Measurements from ENCODE around the gene LANCL3.
A peak's percentile ranks its signal among the peaks of the same experiment; 100 is the strongest.
"Not testable (repeated sequence)": the region's sequence is repeated elsewhere in the genome, so short reads cannot be mapped to it uniquely, and the experiment has no call there.

Gene LANCL3

DNA sequence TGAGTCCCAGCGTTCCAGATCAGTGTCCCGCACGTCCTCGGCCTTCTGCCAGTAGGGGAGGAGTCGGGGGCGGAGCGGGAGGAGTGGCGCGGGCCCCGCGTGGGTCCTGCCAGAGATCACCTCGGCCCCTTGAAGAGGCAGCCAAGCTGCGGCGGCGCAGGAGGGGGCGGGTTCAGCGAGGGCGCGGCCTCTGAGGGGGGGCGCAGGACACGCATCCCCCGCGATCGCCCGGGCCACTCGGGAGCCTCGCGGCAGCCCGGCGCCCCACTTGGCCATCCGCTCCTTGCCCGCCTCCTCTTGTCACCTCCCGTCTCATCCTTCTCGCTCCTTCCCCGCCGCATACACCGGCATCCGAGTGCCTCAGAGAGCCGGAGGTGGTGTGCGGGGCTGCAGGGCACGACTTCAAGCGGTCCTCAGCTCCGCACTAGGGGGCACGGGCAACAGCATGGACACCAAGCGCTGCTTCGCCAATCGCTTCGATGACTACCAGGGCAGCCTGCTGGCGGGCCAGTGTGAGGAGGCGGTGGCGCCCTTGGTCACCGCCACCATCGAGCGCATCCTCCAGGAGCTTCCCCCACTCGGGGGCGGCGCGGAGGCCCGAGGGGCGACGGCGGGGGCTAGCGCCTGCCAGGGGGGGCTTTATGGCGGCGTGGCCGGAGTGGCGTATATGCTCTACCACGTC lies at the start of gene LANCL3:
Gene LANCL3, plus strand, starts transcription at position 236 of the 682 bp plus-strand sequence. Its CDS starts 210 bp downstream, at position 446.
- H3K4me1 ChIP-seq (ENCODE audit: insufficient read depth, low read length, poor library complexity, severe bottlenecking); H4K20me1 ChIP-seq (ENCODE audit: insufficient read depth, low read length, poor library complexity, severe bottlenecking); H3K36me3 ChIP-seq (ENCODE audit: insufficient read depth, low read length); H3K79me2 ChIP-seq (ENCODE audit: insufficient read depth, low read length); H3F3A ChIP-seq (ENCODE audit: low read depth); H3K9me3 ChIP-seq (ENCODE audit: insufficient read depth, low read depth, low read length); H3K9me2 ChIP-seq (replicated peaks; ENCODE audit: low read depth, low read length); H3K27me3 ChIP-seq (ENCODE audit: insufficient read depth, low read length, poor library complexity, severe bottlenecking): not testable (repeated sequence)
- peak within 1 kb of the TSS; percentile 70 for H3K9ac ChIP-seq (ENCODE audit: low read depth, low read length, poor library complexity, severe bottlenecking)
- H3K4me2 ChIP-seq (ENCODE audit: low read depth, low read length, poor library complexity, severe bottlenecking): peak within 1 kb of the TSS; percentile 75
- H2AFZ ChIP-seq (ENCODE audit: low read length): peak within 1 kb of the TSS; percentile 88
- peak within 1 kb of the TSS; percentile 72 for H3K4me3 ChIP-seq (ENCODE audit: low read length, poor library complexity, severe bottlenecking)

DNA sequence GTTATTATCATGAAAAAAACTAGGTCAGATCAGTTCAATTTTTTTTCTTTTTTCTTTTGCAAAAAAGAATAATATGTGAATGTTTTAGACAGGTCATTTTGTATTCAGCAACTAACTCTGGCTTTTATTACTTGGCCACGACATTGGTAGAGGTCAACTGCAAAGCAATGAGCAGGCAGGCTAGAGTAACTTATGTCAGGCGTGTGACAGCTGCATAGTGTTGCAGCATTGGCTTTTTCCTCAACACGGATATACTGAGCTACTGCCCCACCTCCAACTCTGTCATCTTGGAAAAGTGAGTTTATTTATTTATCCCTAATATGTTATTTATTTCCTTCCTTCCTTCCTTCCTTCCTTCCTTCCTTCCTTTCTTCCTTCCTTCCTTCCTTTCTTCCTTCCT lies 47.8 kb upstream of the LANCL3 start:
- H3F3A ChIP-seq (ENCODE audit: low read depth); H3K27me3 ChIP-seq (ENCODE audit: insufficient read depth, low read length, poor library complexity, severe bottlenecking); H3K9me3 ChIP-seq (ENCODE audit: insufficient read depth, low read depth, low read length); H3K4me2 ChIP-seq (ENCODE audit: low read depth, low read length, poor library complexity, severe bottlenecking); H3K79me2 ChIP-seq (ENCODE audit: insufficient read depth, low read length); H3K9ac ChIP-seq (ENCODE audit: low read depth, low read length, poor library complexity, severe bottlenecking); H3K4me1 ChIP-seq (ENCODE audit: insufficient read depth, low read length, poor library complexity, severe bottlenecking); H3K9me2 ChIP-seq (replicated peaks; ENCODE audit: low read depth, low read length); H3K4me3 ChIP-seq (ENCODE audit: low read length, poor library complexity, severe bottlenecking); H3K36me3 ChIP-seq (ENCODE audit: insufficient read depth, low read length); H2AFZ ChIP-seq (ENCODE audit: low read length); H4K20me1 ChIP-seq (ENCODE audit: insufficient read depth, low read length, poor library complexity, severe bottlenecking): not testable (repeated sequence)

DNA sequence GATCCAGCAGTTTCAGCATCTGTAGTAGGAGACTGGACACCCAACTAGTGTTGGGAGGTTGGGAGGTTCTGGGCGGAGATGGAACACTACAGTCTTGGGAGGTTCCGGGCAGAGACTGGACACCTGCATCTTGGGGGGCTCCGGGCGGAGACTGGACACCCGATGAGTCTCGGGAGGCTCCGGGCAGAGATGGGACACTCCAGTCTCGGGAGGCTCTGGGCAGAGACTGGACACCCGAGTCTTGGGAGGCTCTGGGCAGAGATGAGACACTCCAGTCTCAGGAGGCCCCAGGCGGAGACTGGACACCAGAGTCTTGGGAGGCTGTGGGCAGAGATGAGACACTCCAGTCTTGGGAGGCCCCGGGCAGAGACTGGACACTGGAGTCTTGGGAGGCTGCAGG lies 29.5 kb upstream of the LANCL3 start:
- Histone ChIP-seq H3K36me3 (ENCODE audit: insufficient read depth, low read length) (no peaks in the 10 kb centered on the region), H4K20me1 (ENCODE audit: insufficient read depth, low read length, poor library complexity, severe bottlenecking) (no peaks in the 10 kb centered on the region), H3K9me2 (replicated peaks; ENCODE audit: low read depth, low read length) (no peaks in the 10 kb centered on the region), H2AFZ (ENCODE audit: low read length) (no peak overlapping the region), H3K4me1 (ENCODE audit: insufficient read depth, low read length, poor library complexity, severe bottlenecking) (no peaks in the 10 kb centered on the region), H3K79me2 (ENCODE audit: insufficient read depth, low read length) (no peaks in the 10 kb centered on the region), H3K4me2 (ENCODE audit: low read depth, low read length, poor library complexity, severe bottlenecking) (no peak overlapping the region), H3K27me3 (ENCODE audit: insufficient read depth, low read length, poor library complexity, severe bottlenecking) (no peaks in the 10 kb centered on the region), H3F3A (ENCODE audit: low read depth) (no peaks in the 10 kb centered on the region), H3K4me3 (ENCODE audit: low read length, poor library complexity, severe bottlenecking) (no peak overlapping the region), H3K9ac (ENCODE audit: low read depth, low read length, poor library complexity, severe bottlenecking) (no peak overlapping the region), H3K9me3 (ENCODE audit: insufficient read depth, low read depth, low read length) (no peaks in the 10 kb centered on the region)
- TF ChIP-seq EZH2phosphoT487 (IDR thresholded peaks at IDR 0.05; ENCODE audit: borderline replicate concordance): no peak
- TF ChIP-seq, protein P1, sequence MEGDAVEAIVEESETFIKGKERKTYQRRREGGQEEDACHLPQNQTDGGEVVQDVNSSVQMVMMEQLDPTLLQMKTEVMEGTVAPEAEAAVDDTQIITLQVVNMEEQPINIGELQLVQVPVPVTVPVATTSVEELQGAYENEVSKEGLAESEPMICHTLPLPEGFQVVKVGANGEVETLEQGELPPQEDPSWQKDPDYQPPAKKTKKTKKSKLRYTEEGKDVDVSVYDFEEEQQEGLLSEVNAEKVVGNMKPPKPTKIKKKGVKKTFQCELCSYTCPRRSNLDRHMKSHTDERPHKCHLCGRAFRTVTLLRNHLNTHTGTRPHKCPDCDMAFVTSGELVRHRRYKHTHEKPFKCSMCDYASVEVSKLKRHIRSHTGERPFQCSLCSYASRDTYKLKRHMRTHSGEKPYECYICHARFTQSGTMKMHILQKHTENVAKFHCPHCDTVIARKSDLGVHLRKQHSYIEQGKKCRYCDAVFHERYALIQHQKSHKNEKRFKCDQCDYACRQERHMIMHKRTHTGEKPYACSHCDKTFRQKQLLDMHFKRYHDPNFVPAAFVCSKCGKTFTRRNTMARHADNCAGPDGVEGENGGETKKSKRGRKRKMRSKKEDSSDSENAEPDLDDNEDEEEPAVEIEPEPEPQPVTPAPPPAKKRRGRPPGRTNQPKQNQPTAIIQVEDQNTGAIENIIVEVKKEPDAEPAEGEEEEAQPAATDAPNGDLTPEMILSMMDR (conservative IDR thresholded peaks at IDR 0.05; ENCODE audit: low read length): no peak

DNA sequence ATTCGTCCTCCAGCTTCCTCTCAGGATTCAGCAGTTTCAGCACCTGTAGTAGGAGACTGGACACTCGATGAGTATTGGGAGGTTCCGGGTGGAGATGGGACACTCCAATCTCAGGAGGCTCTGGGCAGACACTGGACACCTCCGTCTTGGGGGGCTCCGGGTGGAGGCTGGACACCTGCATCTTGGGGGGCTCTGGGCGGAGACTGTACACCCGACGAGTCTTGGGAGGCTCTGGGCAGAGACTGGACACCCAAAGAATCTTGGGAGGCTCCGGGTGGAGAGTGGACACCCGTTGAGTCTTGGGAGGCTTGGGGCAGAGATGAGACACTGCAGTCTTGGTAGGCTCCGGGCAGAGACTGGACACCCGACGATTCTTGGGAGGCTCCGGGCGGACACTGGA lies 28.7 kb upstream of the LANCL3 start:
- H3K79me2 ChIP-seq (ENCODE audit: insufficient read depth, low read length): no peaks in the 10 kb centered on the region
- no peak overlapping the region for H3K4me2 ChIP-seq (ENCODE audit: low read depth, low read length, poor library complexity, severe bottlenecking)
- H4K20me1 ChIP-seq (ENCODE audit: insufficient read depth, low read length, poor library complexity, severe bottlenecking): no peaks in the 10 kb centered on the region
- no peaks in the 10 kb centered on the region for H3K4me1 ChIP-seq (ENCODE audit: insufficient read depth, low read length, poor library complexity, severe bottlenecking)
- H2AFZ ChIP-seq (ENCODE audit: low read length): no peak overlapping the region
- H3K9me2 ChIP-seq (replicated peaks; ENCODE audit: low read depth, low read length): no peaks in the 10 kb centered on the region
- no peak overlapping the region for H3K9ac ChIP-seq (ENCODE audit: low read depth, low read length, poor library complexity, severe bottlenecking)
- no peaks in the 10 kb centered on the region for H3K9me3 ChIP-seq (ENCODE audit: insufficient read depth, low read depth, low read length)
- H3K36me3 ChIP-seq (ENCODE audit: insufficient read depth, low read length): no peaks in the 10 kb centered on the region
- H3K4me3 ChIP-seq (ENCODE audit: low read length, poor library complexity, severe bottlenecking): no peak overlapping the region
- TF ChIP-seq, protein P1 (conservative IDR thresholded peaks at IDR 0.05; ENCODE audit: low read length): no peak
- no peak for TF ChIP-seq EZH2phosphoT487 (IDR thresholded peaks at IDR 0.05; ENCODE audit: borderline replicate concordance)
- H3F3A ChIP-seq (ENCODE audit: low read depth): no peaks in the 10 kb centered on the region
- H3K27me3 ChIP-seq (ENCODE audit: insufficient read depth, low read length, poor library complexity, severe bottlenecking): no peaks in the 10 kb centered on the region
